Upper lobe of left lung (tissue), 6 donors: ENCODE results near the gene AFAP1L2. TPM values are rescaled to one million over a fixed set of nuclear protein-coding genes. Genes with fewer than 3 reads are reported as not detected.

ENCODE experiments used
- ATAC-seq, 2 donors: fragments of 200-7000 bp; cut with Tn5 transposase; one replicate each; pipeline ENCODE4 v1.9.1; 2022; ENCODE audit warnings: mild to moderate bottlenecking in 2 of 2, moderate library complexity in 2 of 2; ENCODE audit not compliant: low FRiP score in 2 of 2
- DNase-seq, 2 donors: peaks; one replicate each; pipeline ENCODE4 v3.0.0-alpha.2; 2019 to 2020
- H3K27ac ChIP-seq, 4 donors: fragments of 200-600 bp; sonication (generic); one replicate each; pipeline ENCODE4 v1.5.1; 2016 to 2019
- H3K27me3 ChIP-seq, 4 donors: fragments of 200-600 bp; sonication (generic); one replicate each; pipeline ENCODE4 v1.5.1; 2017 to 2019
- H3K36me3 ChIP-seq, 4 donors: fragments of 200-600 bp; sonication (generic); one replicate each; pipeline ENCODE4 v1.5.1; 2016 to 2019
- H3K4me1 ChIP-seq, 4 donors: fragments of 200-600 bp; sonication (generic); one replicate each; pipeline ENCODE4 v1.5.1; 2018 to 2019
- H3K4me3 ChIP-seq, 4 donors: fragments of 200-600 bp; sonication (generic); one replicate each; pipeline ENCODE4 v1.5.1; 2017 to 2019; ENCODE audit warnings: mild to moderate bottlenecking in 2 of 4, moderate library complexity in 1 of 4
- H3K9me3 ChIP-seq, 4 donors: fragments of 200-600 bp; sonication (generic); one replicate each; pipeline ENCODE4 v1.5.1; 2018 to 2019
- CTCF ChIP-seq, 6 experiments: fragments of 450-650 bp in 4 of 6; fragments of 200-600 bp in 2 of 6; sonication (generic) in 2 of 6; IDR thresholded peaks; one replicate each; pipeline ENCODE4 v1.5.1; 2016 to 2019; ENCODE audit warnings: antibody characterized with exemption in 6 of 6
- EP300 ChIP-seq, 4 donors: sonication (generic); formaldehyde crosslinking; IDR thresholded peaks; one replicate each; pipeline ENCODE4 v1.5.1; 2017; ENCODE audit warnings: antibody characterized with exemption in 4 of 4, control low read depth in 2 of 4
- POLR2A ChIP-seq, 4 donors: fragments of 450-650 bp; IDR thresholded peaks; one replicate each; pipeline ENCODE4 v1.5.1; 2016 to 2017; ENCODE audit warnings: antibody characterized with exemption in 4 of 4, mild to moderate bottlenecking in 2 of 4
- POLR2AphosphoS5 ChIP-seq, 2 donors: sonication (generic); formaldehyde crosslinking; IDR thresholded peaks; one replicate each; pipeline ENCODE4 v1.5.1; 2017; ENCODE audit warnings: antibody characterized with exemption in 2 of 2
- WGBS, 2 donors: methylation state at CpG; one replicate each; pipeline ENCODE4 v1.1.5; 2017 to 2018; 5-methylcytosine and 5-hydroxymethylcytosine counted together
- total RNA-seq, 6 donors: library from RNA; depleted of rRNA in 4 of 6; stranded (reverse); fragments of >200 nt in 4 of 6; gene quantifications; one replicate each; pipeline versions ENCODE4 v1.1.0 to v1.2.1, GENCODE V29; 2016 to 2021
- donor health status: DM: no; HTN: no; CAD: no; lungs with moderate emphysema.
- donor health status: DM: no; HTN: yes; CAD: no; lungs with severe emphysema.

AFAP1L2 gene
- total RNA-seq, 6 donors from 2014 or later, result 2.3 to 9.6 (median 3.4) TPM

GRCh38 chr10:114284346-114285071 lies 119.8 kb downstream of the AFAP1L2 start:
- Histone ChIP-seq H3K27me3 (no peaks in the 10 kb centered on the region), H3K36me3 (no peaks in the 10 kb centered on the region), H3K9me3 (no peaks in the 10 kb centered on the region), H3K27ac (no peak overlapping the region), H3K4me1 (peaks cover 0 to 16% (median 0%) of the 10 kb centered on the region in 4 donors), H3K4me3 (no peak overlapping the region)
- TF ChIP-seq POLR2A (IDR thresholded peaks at IDR 0.05), result no peak
- TF ChIP-seq POLR2AphosphoS5 (IDR thresholded peaks at IDR 0.05), result no peak
- TF ChIP-seq CTCF (IDR thresholded peaks at IDR 0.05), result no peak
- no peak for TF ChIP-seq EP300 (IDR thresholded peaks at IDR 0.05)
- no peak for ATAC-seq
- 72 to 85% methylated on average over 8 to 13 of the region's 13 CpGs for WGBS, 2 donors
- no peak for DNase-seq

GRCh38 chr10:114283535-114284234 lies 120.6 kb downstream of the AFAP1L2 start:
- Histone ChIP-seq H3K4me3 (no peak overlapping the region), H3K27ac (no peak overlapping the region), H3K36me3 (no peaks in the 10 kb centered on the region), H3K27me3 (no peaks in the 10 kb centered on the region), H3K9me3 (no peaks in the 10 kb centered on the region), H3K4me1 (peaks cover 0 to 14% (median 0%) of the 10 kb centered on the region in 4 donors)
- TF ChIP-seq POLR2AphosphoS5 (IDR thresholded peaks at IDR 0.05), result no peak
- TF ChIP-seq CTCF (IDR thresholded peaks at IDR 0.05), result no peak
- no peak for TF ChIP-seq POLR2A (IDR thresholded peaks at IDR 0.05)
- TF ChIP-seq EP300 (IDR thresholded peaks at IDR 0.05), result no peak
- 95% methylated on average over 6 of the region's 6 CpGs for WGBS, 2 donors
- ATAC-seq (no peak), DNase-seq (peak in 1 of 2 donors; percentile 2)

GRCh38 chr10:114283091-114283490 lies 121.2 kb downstream of the AFAP1L2 start:
- H3K4me1 ChIP-seq, result peaks cover 0 to 12% (median 0%) of the 10 kb centered on the region in 4 donors
- H3K27me3 ChIP-seq, result no peaks in the 10 kb centered on the region
- TF ChIP-seq EP300 (IDR thresholded peaks at IDR 0.05) (no peak), POLR2A (IDR thresholded peaks at IDR 0.05) (no peak), CTCF (IDR thresholded peaks at IDR 0.05) (no peak), POLR2AphosphoS5 (IDR thresholded peaks at IDR 0.05) (no peak)
- WGBS, 2 donors, result 93 to 96% methylated on average over 10 of the region's 10 CpGs
- H3K36me3 ChIP-seq, result no peaks in the 10 kb centered on the region
- no peak overlapping the region for H3K4me3 ChIP-seq
- no peak overlapping the region for H3K27ac ChIP-seq
- no peaks in the 10 kb centered on the region for H3K9me3 ChIP-seq
- ATAC-seq (no peak), DNase-seq (peak in 1 of 2 donors; percentile 16)

GRCh38 chr10:114282526-114282925 lies 121.8 kb downstream of the AFAP1L2 start:
- Histone ChIP-seq H3K36me3 (no peaks in the 10 kb centered on the region), H3K4me1 (peaks cover 0 to 12% (median 0%) of the 10 kb centered on the region in 4 donors), H3K27me3 (no peaks in the 10 kb centered on the region), H3K4me3 (no peak overlapping the region), H3K27ac (peak overlapping the region in 1 of 4 donors; percentile 10), H3K9me3 (no peaks in the 10 kb centered on the region)
- DNase-seq (peak in 1 of 2 donors; percentile 31), ATAC-seq (no peak)
- no peak for TF ChIP-seq POLR2AphosphoS5 (IDR thresholded peaks at IDR 0.05)
- no peak for TF ChIP-seq POLR2A (IDR thresholded peaks at IDR 0.05)
- TF ChIP-seq CTCF (IDR thresholded peaks at IDR 0.05), result no peak
- no peak for TF ChIP-seq EP300 (IDR thresholded peaks at IDR 0.05)
- 68 to 83% methylated on average over 1 to 2 of the region's 2 CpGs for WGBS, 2 donors
